WTC11 (cell line): Measurements from ENCODE around the gene ZNF581. TPM values are rescaled to one million over a fixed set of nuclear protein-coding genes. Genes with fewer than 3 reads are reported as not detected.
A peak's percentile ranks its signal among the peaks of the same experiment; 100 is the strongest.

Source experiments
- ATAC-seq: fragments of 200-7000 bp; cut with Tn5 transposase; 2 replicates; pipeline ENCODE4 v1.10.0; 2021; ENCODE audit warnings: mild to moderate bottlenecking, moderate library complexity
- CTCF ChIA-PET: fragments of 300-600 bp; sonication (Branson Sonifier 250); formaldehyde crosslinking; loops from one replicate; lab custom pipeline; 2021; ENCODE audit warnings: antibody characterized with exemption; lab: Charles Lee
- POLR2A ChIA-PET: fragments of 350-600 bp; sonication (Branson Sonifier 250); formaldehyde crosslinking; loops from one replicate; lab custom pipeline; 2021; ENCODE audit warnings: antibody characterized with exemption; lab: Charles Lee
- DNase-seq: peaks from one replicate; pipeline ENCODE4 v3.0.0; 2021; ENCODE audit warnings: low spot score
- H3K27ac Mint-ChIP-seq: 2 replicates; pipeline ENCODE4 v1.8.0; 2021; ENCODE audit warnings: mixed read lengths
- H3K27me3 Mint-ChIP-seq: 2 replicates; pipeline ENCODE4 v1.8.0; 2021; ENCODE audit warnings: low read depth, mild to moderate bottlenecking, moderate library complexity, mixed read lengths
- H3K36me3 Mint-ChIP-seq: 2 replicates; pipeline ENCODE4 v1.8.0; 2021; ENCODE audit warnings: mixed read lengths
- H3K4me1 Mint-ChIP-seq: 2 replicates; pipeline ENCODE4 v1.8.0; 2022; ENCODE audit warnings: mixed read lengths
- H3K4me3 Mint-ChIP-seq: 2 replicates; pipeline ENCODE4 v1.8.0; 2021; ENCODE audit warnings: mild to moderate bottlenecking, moderate library complexity, mixed read lengths
- H3K9me3 Mint-ChIP-seq: 2 replicates; pipeline ENCODE4 v1.8.0; 2021; ENCODE audit warnings: mixed read lengths
- CREM ChIP-seq: sonication (generic); formaldehyde crosslinking; IDR thresholded peaks from 2 replicates; pipeline ENCODE4 v1.8.1; 2022; ENCODE audit warnings: mild to moderate bottlenecking, missing genetic modification reagents, moderate library complexity
- EMX1 ChIP-seq: fragments of 250-450 bp; sonication (Bioruptor Pico); IDR thresholded peaks from 2 replicates; pipeline ENCODE4 v1.8.0; 2021; ENCODE audit warnings: mild to moderate bottlenecking
- ESRRA ChIP-seq: sonication (generic); formaldehyde crosslinking; IDR thresholded peaks from 2 replicates; pipeline ENCODE4 v1.8.1; 2022; ENCODE audit warnings: mild to moderate bottlenecking, missing genetic modification reagents, borderline replicate concordance
- GTF2I ChIP-seq: fragments of 250-450 bp; sonication (Bioruptor Pico); conservative IDR thresholded peaks from 2 replicates; pipeline ENCODE4 v1.4.0; 2021; ENCODE audit warnings: mild to moderate bottlenecking
- HMGA2 ChIP-seq: fragments of 250-450 bp; sonication (Bioruptor Pico); IDR thresholded peaks from 2 replicates; pipeline ENCODE4 v1.4.0; 2021; ENCODE audit warnings: mild to moderate bottlenecking, moderate library complexity
- PRRX2 ChIP-seq: fragments of 250-450 bp; sonication (Bioruptor Pico); IDR thresholded peaks from 2 replicates; pipeline ENCODE4 v1.8.0; 2021; ENCODE audit warnings: mild to moderate bottlenecking
- SMAD3 ChIP-seq: sonication (generic); formaldehyde crosslinking; IDR thresholded peaks from 2 replicates; pipeline ENCODE4 v1.8.0; 2022; ENCODE audit warnings: missing genetic modification reagents, mild to moderate bottlenecking, borderline replicate concordance
- TP53 ChIP-seq: sonication (generic); formaldehyde crosslinking; IDR thresholded peaks from 2 replicates; pipeline ENCODE4 v1.8.1; 2023; ENCODE audit warnings: mild to moderate bottlenecking, missing genetic modification reagents
- ZNF138 ChIP-seq: sonication (generic); formaldehyde crosslinking; conservative IDR thresholded peaks from 2 replicates; pipeline ENCODE4 v1.8.1; 2022; ENCODE audit warnings: mild to moderate bottlenecking, moderate library complexity, missing genetic modification reagents
- ZNF317 ChIP-seq: sonication (generic); formaldehyde crosslinking; IDR thresholded peaks from 2 replicates; pipeline ENCODE4 v1.8.1; 2023; ENCODE audit warnings: low read depth, mild to moderate bottlenecking, moderate library complexity, missing genetic modification reagents, borderline replicate concordance
- total RNA-seq: library from RNA; stranded (reverse); gene quantifications from 3 replicates; pipeline ENCODE4 v1.2.3, GENCODE V29; 2021
- TF ChIP-seq, protein P1 (sequence below): sonication (generic); formaldehyde crosslinking; IDR thresholded peaks from 2 replicates; pipeline ENCODE4 v1.8.1; 2022; ENCODE audit warnings: low read depth, mild to moderate bottlenecking, moderate library complexity, missing genetic modification reagents, borderline replicate concordance
- TF ChIP-seq, protein P2 (sequence below): sonication (generic); formaldehyde crosslinking; IDR thresholded peaks from 2 replicates; pipeline ENCODE4 v1.8.0; 2022; ENCODE audit warnings: mild to moderate bottlenecking, missing genetic modification reagents
- TF ChIP-seq, protein P3 (sequence below): fragments of 250-450 bp; sonication (Bioruptor Pico); IDR thresholded peaks from 2 replicates; pipeline ENCODE4 v1.9.0; 2021; ENCODE audit warnings: mild to moderate bottlenecking
- TF ChIP-seq, protein P4 (sequence below): sonication (generic); formaldehyde crosslinking; conservative IDR thresholded peaks from 2 replicates; pipeline ENCODE4 v1.8.1; 2023; ENCODE audit warnings: mild to moderate bottlenecking, low read depth, missing genetic modification reagents, moderate library complexity
- TF ChIP-seq, protein P5 (sequence below): sonication (generic); formaldehyde crosslinking; IDR thresholded peaks from 2 replicates; pipeline ENCODE4 v1.8.1; 2023; ENCODE audit warnings: mild to moderate bottlenecking, missing genetic modification reagents, moderate library complexity

ZNF581 gene
- total RNA-seq, 1 experiment from 2014 or later, result 100 TPM

DNA sequence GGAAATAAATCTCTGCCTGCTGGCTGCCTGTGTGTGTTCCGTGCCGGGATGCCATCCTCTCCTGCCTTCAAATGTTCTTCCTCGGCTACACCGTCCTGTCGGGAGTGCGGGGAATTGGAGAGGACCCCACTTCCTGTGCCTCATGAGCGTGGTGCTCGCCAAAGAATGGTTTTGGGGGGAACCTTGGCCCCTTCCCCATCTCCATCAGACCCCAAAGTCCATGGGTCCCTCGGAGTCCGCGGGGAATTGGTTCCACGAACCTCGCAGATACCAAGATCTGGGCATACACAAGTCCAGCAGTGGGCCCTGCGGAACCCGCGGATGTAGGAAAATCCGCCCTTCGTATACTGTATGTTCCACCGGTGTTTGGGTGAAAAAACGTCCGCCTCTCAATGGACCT is 40.3 kb upstream of the ZNF581 start:
- Mint-ChIP-seq H3K27me3 (no peaks in the 10 kb centered on the region), H3K27ac (peak overlapping the region; percentile 94), H3K9me3 (no peaks in the 10 kb centered on the region), H3K36me3 (peaks cover 13% of the 10 kb centered on the region), H3K4me3 (peak overlapping the region; percentile 83; the same call in 1 of the 2 replicates), H3K4me1 (peaks cover 34% of the 10 kb centered on the region)
- no peak for DNase-seq
- TF ChIP-seq, protein P1, sequence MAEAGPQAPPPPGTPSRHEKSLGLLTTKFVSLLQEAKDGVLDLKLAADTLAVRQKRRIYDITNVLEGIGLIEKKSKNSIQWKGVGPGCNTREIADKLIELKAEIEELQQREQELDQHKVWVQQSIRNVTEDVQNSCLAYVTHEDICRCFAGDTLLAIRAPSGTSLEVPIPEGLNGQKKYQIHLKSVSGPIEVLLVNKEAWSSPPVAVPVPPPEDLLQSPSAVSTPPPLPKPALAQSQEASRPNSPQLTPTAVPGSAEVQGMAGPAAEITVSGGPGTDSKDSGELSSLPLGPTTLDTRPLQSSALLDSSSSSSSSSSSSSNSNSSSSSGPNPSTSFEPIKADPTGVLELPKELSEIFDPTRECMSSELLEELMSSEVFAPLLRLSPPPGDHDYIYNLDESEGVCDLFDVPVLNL (CRISPR knock-in tag), result no peak
- TF ChIP-seq, protein P2, sequence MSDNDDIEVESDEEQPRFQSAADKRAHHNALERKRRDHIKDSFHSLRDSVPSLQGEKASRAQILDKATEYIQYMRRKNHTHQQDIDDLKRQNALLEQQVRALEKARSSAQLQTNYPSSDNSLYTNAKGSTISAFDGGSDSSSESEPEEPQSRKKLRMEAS, result no peak
- no peak for TF ChIP-seq TP53
- no peak for TF ChIP-seq HMGA2 (CRISPR knock-in tag)
- TF ChIP-seq, protein P3, sequence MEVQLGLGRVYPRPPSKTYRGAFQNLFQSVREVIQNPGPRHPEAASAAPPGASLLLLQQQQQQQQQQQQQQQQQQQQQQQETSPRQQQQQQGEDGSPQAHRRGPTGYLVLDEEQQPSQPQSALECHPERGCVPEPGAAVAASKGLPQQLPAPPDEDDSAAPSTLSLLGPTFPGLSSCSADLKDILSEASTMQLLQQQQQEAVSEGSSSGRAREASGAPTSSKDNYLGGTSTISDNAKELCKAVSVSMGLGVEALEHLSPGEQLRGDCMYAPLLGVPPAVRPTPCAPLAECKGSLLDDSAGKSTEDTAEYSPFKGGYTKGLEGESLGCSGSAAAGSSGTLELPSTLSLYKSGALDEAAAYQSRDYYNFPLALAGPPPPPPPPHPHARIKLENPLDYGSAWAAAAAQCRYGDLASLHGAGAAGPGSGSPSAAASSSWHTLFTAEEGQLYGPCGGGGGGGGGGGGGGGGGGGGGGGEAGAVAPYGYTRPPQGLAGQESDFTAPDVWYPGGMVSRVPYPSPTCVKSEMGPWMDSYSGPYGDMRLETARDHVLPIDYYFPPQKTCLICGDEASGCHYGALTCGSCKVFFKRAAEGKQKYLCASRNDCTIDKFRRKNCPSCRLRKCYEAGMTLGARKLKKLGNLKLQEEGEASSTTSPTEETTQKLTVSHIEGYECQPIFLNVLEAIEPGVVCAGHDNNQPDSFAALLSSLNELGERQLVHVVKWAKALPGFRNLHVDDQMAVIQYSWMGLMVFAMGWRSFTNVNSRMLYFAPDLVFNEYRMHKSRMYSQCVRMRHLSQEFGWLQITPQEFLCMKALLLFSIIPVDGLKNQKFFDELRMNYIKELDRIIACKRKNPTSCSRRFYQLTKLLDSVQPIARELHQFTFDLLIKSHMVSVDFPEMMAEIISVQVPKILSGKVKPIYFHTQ (CRISPR knock-in tag), result no peak
- TF ChIP-seq CREM, result no peak
- TF ChIP-seq, protein P4, sequence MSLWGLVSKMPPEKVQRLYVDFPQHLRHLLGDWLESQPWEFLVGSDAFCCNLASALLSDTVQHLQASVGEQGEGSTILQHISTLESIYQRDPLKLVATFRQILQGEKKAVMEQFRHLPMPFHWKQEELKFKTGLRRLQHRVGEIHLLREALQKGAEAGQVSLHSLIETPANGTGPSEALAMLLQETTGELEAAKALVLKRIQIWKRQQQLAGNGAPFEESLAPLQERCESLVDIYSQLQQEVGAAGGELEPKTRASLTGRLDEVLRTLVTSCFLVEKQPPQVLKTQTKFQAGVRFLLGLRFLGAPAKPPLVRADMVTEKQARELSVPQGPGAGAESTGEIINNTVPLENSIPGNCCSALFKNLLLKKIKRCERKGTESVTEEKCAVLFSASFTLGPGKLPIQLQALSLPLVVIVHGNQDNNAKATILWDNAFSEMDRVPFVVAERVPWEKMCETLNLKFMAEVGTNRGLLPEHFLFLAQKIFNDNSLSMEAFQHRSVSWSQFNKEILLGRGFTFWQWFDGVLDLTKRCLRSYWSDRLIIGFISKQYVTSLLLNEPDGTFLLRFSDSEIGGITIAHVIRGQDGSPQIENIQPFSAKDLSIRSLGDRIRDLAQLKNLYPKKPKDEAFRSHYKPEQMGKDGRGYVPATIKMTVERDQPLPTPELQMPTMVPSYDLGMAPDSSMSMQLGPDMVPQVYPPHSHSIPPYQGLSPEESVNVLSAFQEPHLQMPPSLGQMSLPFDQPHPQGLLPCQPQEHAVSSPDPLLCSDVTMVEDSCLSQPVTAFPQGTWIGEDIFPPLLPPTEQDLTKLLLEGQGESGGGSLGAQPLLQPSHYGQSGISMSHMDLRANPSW (CRISPR knock-in tag), result no peak
- no peak for TF ChIP-seq SMAD3 (CRISPR knock-in tag)
- no peak for TF ChIP-seq GTF2I (CRISPR knock-in tag)
- TF ChIP-seq, protein P5, sequence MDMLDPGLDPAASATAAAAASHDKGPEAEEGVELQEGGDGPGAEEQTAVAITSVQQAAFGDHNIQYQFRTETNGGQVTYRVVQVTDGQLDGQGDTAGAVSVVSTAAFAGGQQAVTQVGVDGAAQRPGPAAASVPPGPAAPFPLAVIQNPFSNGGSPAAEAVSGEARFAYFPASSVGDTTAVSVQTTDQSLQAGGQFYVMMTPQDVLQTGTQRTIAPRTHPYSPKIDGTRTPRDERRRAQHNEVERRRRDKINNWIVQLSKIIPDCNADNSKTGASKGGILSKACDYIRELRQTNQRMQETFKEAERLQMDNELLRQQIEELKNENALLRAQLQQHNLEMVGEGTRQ, result no peak
- no peak for TF ChIP-seq ZNF138 (CRISPR knock-in tag)
- TF ChIP-seq ZNF317 (CRISPR knock-in tag), result no peak
- TF ChIP-seq PRRX2, result no peak
- ATAC-seq, result no peak
- CTCF ChIA-PET, result interaction anchor here (2.3 kb wide), 1 partner anchor 51 kb away, joined by 9 read pairs; the partner anchor contains the start of gene U2AF2
- POLR2A ChIA-PET, result interaction anchor here (0.7 kb wide), 1 partner anchor 236 kb away, joined by 3 read pairs; no protein-coding TSS in a partner anchor

DNA sequence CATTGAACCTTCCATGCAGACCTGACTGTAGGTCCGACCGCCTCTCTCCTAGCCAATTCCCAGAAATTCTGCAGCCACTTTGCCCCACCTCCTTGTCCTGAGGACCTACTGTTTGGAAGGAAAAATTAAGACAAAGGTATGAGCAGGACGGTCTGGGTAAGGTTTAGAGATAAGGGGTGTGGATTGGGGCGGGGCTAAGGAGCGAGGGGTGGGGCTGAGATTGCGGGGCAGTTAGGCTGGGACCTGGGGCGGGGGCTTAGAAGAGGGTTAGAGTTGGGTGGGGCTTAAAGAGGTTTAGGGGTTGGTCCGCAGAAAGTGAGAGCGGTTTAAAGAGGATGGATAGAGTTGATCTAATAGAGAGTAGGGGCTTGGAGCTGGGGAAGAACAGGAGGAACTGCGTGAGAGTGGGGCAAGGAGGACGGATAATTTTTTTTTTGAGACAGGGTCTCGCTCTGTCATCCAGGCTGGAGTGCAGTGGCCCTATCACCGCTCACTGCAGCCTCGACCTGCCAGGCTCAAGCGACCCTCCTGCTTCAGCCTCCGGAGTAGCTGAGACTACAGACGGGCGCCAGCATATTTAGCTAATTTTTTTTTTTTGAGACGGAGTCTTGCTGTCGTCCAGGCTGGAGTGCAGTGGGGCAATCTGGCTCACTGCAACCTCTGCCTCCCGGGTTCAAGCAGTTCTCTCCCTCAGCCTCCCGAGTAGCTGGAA is 39.7 kb upstream of the ZNF581 start:
- H3K27ac Mint-ChIP-seq, result peak overlapping the region; percentile 99

More for the DNA sequence above, 39.7 kb upstream of the ZNF581 start:
- peak overlapping the region; percentile 83 for H3K4me3 Mint-ChIP-seq
- peak; percentile 71 for DNase-seq
- peaks cover 16% of the 10 kb centered on the region for H3K36me3 Mint-ChIP-seq
- H3K4me1 Mint-ChIP-seq, result peaks cover 28% of the 10 kb centered on the region
- ChIA-PET POLR2A (interaction anchor here (0.6 to 1.9 kb wide), 7 partner anchors 10 to 119 kb away, joined by 3 to 9 read pairs (median 4); partner anchors contain the start of genes NAT14, SSC5D and ZNF784), CTCF (interaction anchor here (0.5 to 4.4 kb wide), 9 partner anchors 9 to 537 kb away, joined by 3 to 55 read pairs (median 6); partner anchors contain the start of genes U2AF2 and ZNF444)
- H3K27me3 Mint-ChIP-seq, result no peaks in the 10 kb centered on the region
- TF ChIP-seq EMX1 (no peak), ESRRA (CRISPR knock-in tag) (no peak)
- peak; percentile 2 for ATAC-seq
- no peaks in the 10 kb centered on the region for H3K9me3 Mint-ChIP-seq
